IMR-90 (cell line): ENCODE measurements around the gene TXNDC15. TPM values are rescaled to one million over a fixed set of nuclear protein-coding genes. Genes with fewer than 3 reads are reported as not detected.

ENCODE experiments used
- ATAC-seq: fragments of 200-7000 bp; cut with Tn5 transposase; 2 replicates; pipeline ENCODE4 v1.9.1; 2020; ENCODE audit warnings: low read depth, mild to moderate bottlenecking, moderate library complexity
- BruUV-seq: library from RNA; stranded (reverse); fragments of 400-500 nt; replicated peaks from 2 replicates; lab custom pipeline; 2021; lab: Mats Ljungman, UMichigan
- CTCF ChIA-PET: fragments of 300-600 bp; formaldehyde crosslinking; extraction: SDS; loops from one replicate; lab custom pipeline; 2021; ENCODE audit warnings: antibody characterized with exemption; lab: Yijun Ruan, JAX
- POLR2A ChIA-PET: fragments of 300-600 bp; sonication (Branson Sonifier 250); formaldehyde crosslinking; loops from one replicate; lab custom pipeline; 2022; ENCODE audit warnings: antibody characterized with exemption; ENCODE audit not compliant: unreplicated experiment; lab: Charles Lee
- DNase-seq: peaks from one replicate; pipeline ENCODE4 v3.0.0; 2013
- H2AFZ ChIP-seq: replicated peaks from 2 replicates; pipeline ENCODE3; 2013; ENCODE audit warnings: low read length, mild to moderate bottlenecking; ENCODE audit not compliant: poor library complexity
- H2AK5ac ChIP-seq: 2 replicates; pipeline ENCODE4 v1.6.1; 2013; ENCODE audit warnings: low read depth, low read length, inconsistent platforms
- H2AK9ac ChIP-seq: replicated peaks from 2 replicates; pipeline ENCODE3; 2013; ENCODE audit warnings: mild to moderate bottlenecking, low read depth, low read length, moderate library complexity; ENCODE audit not compliant: poor library complexity
- H2BK120ac ChIP-seq: 2 replicates; pipeline ENCODE4 v1.6.1; 2013; ENCODE audit warnings: low read depth, low read length, inconsistent platforms
- H2BK15ac ChIP-seq: 3 replicates; pipeline ENCODE4 v1.6.1; 2013; ENCODE audit warnings: low read depth, low read length, inconsistent platforms
- H2BK20ac ChIP-seq: 2 replicates; pipeline ENCODE4 v1.6.1; 2013; ENCODE audit warnings: low read depth, mild to moderate bottlenecking, inconsistent platforms, low read length, moderate library complexity
- H2BK5ac ChIP-seq: 2 replicates; pipeline ENCODE4 v1.6.1; 2013; ENCODE audit warnings: mild to moderate bottlenecking, low read depth, low read length, inconsistent platforms; ENCODE audit not compliant: poor library complexity, severe bottlenecking
- H3K14ac ChIP-seq: replicated peaks from 2 replicates; pipeline ENCODE4 v1.6.1; 2013; ENCODE audit warnings: low read depth, low read length, inconsistent platforms
- H3K18ac ChIP-seq: 2 replicates; pipeline ENCODE4 v1.6.1; 2013; ENCODE audit warnings: low read depth, low read length, control low read depth
- H3K23ac ChIP-seq: 2 replicates; pipeline ENCODE4 v1.6.1; 2013; ENCODE audit warnings: low read depth, low read length, inconsistent platforms
- H3K27ac ChIP-seq: 2 replicates; pipeline ENCODE4 v1.5.1; 2013; ENCODE audit warnings: mild to moderate bottlenecking, control low read depth, low read length; ENCODE audit not compliant: insufficient read depth
- H3K27me3 ChIP-seq: 2 replicates; pipeline ENCODE4 v1.6.1; 2013; ENCODE audit warnings: low read length; ENCODE audit not compliant: control insufficient read depth, insufficient read depth
- H3K36me3 ChIP-seq: 2 replicates; pipeline ENCODE4 v1.6.1; 2013; ENCODE audit warnings: low read length, mixed read lengths; ENCODE audit not compliant: control insufficient read depth, insufficient read depth
- H3K4ac ChIP-seq: 2 replicates; pipeline ENCODE4 v1.6.1; 2013; ENCODE audit warnings: low read depth, low read length, inconsistent platforms
- H3K4me1 ChIP-seq: 2 replicates; pipeline ENCODE4 v1.6.1; 2013; ENCODE audit warnings: low read length, mixed read lengths; ENCODE audit not compliant: control insufficient read depth, insufficient read depth
- H3K4me2 ChIP-seq: 2 replicates; pipeline ENCODE4 v1.6.1; 2013; ENCODE audit warnings: low read depth, mild to moderate bottlenecking, control low read depth, low read length, moderate library complexity
- H3K4me3 ChIP-seq: 2 replicates; pipeline ENCODE4 v1.5.1; 2013; ENCODE audit warnings: low read depth, mild to moderate bottlenecking, control low read depth, low read length, moderate library complexity; ENCODE audit not compliant: insufficient read depth
- H3K56ac ChIP-seq: 2 replicates; pipeline ENCODE4 v1.6.1; 2013; ENCODE audit warnings: low read length, inconsistent platforms; ENCODE audit not compliant: insufficient read depth; ENCODE audit errors: extremely low read depth
- H3K79me1 ChIP-seq, 2 experiments: 2 replicates each; pipeline ENCODE4 v1.6.1; 2013; ENCODE audit warnings: low read length in 2 of 2, inconsistent platforms in 1 of 2, low read depth in 1 of 2
- H3K9ac ChIP-seq: 2 replicates; pipeline ENCODE4 v1.6.1; 2013; ENCODE audit warnings: low read depth, low read length, control low read depth
- H3K9me1 ChIP-seq: 2 replicates; pipeline ENCODE4 v1.6.1; 2013; ENCODE audit warnings: low read length, inconsistent platforms; ENCODE audit not compliant: insufficient read depth
- H3K9me3 ChIP-seq: 2 replicates; pipeline ENCODE4 v1.6.1; 2013; ENCODE audit warnings: low read length; ENCODE audit not compliant: control insufficient read depth, insufficient read depth
- H4K20me1 ChIP-seq: 2 replicates; pipeline ENCODE4 v1.6.1; 2013; ENCODE audit warnings: low read length, inconsistent platforms; ENCODE audit not compliant: insufficient read depth
- H4K5ac ChIP-seq: 2 replicates; pipeline ENCODE4 v1.6.1; 2013; ENCODE audit warnings: mild to moderate bottlenecking, low read depth, low read length, control low read depth
- H4K8ac ChIP-seq, 2 experiments: 2 replicates each; pipeline ENCODE4 v1.6.1; 2013; ENCODE audit warnings: low read depth in 2 of 2, low read length in 2 of 2, control low read depth in 1 of 2, inconsistent platforms in 1 of 2
- H4K91ac ChIP-seq: 2 replicates; pipeline ENCODE4 v1.6.1; 2013; ENCODE audit warnings: low read depth, low read length, inconsistent platforms; ENCODE audit not compliant: insufficient read depth
- BHLHE40 ChIP-seq: fragments of 150-350 bp; IDR thresholded peaks from 2 replicates; pipeline ENCODE4 v1.6.1; 2016; ENCODE audit warnings: mild to moderate bottlenecking, low read depth, low read length
- CHD1 ChIP-seq: IDR thresholded peaks from 2 replicates; pipeline ENCODE4 v1.6.1; 2012; ENCODE audit warnings: low read depth, low read length, improper control_type of control experiment
- MAFK ChIP-seq: IDR thresholded peaks from 2 replicates; pipeline ENCODE4 v1.6.1; 2012; ENCODE audit warnings: low read depth, low read length, improper control_type of control experiment
- MXI1 ChIP-seq: IDR thresholded peaks from 2 replicates; pipeline ENCODE4 v1.6.1; 2012; ENCODE audit warnings: low read depth, mild to moderate bottlenecking, low read length, moderate library complexity, borderline replicate concordance
- NFE2L2 ChIP-seq: fragments of 150-350 bp; IDR thresholded peaks from 2 replicates; pipeline ENCODE4 v1.6.1; 2016; ENCODE audit warnings: low read depth, mild to moderate bottlenecking, low read length
- POLR2A ChIP-seq: IDR thresholded peaks from 2 replicates; pipeline ENCODE4 v1.6.1; 2012; ENCODE audit warnings: mild to moderate bottlenecking, low read depth, low read length
- RFX5 ChIP-seq: IDR thresholded peaks from 2 replicates; pipeline ENCODE4 v1.8.0; 2012; ENCODE audit warnings: low read depth, mild to moderate bottlenecking, low read length, moderate library complexity
- USF2 ChIP-seq: fragments of 150-350 bp; IDR thresholded peaks from 2 replicates; pipeline ENCODE4 v1.6.1; 2017; ENCODE audit warnings: mild to moderate bottlenecking, antibody characterized with exemption, low read length, low read depth
- WGBS, 2 experiments: methylation state at CpG; one replicate each; pipeline versions ENCODE4 v1.1.5 to v1.1.7; 2013; ENCODE audit warnings: missing lambda C conversion rate in 2 of 2; ENCODE audit not compliant: insufficient read length in 1 of 2; ENCODE audit errors: extremely low coverage in 2 of 2; 5-methylcytosine and 5-hydroxymethylcytosine counted together
- dilution Hi-C: fragments of 300-500 bp; cut with HindIII; formaldehyde crosslinking; loops from one replicate; pipeline ENCODE4 v1.14.3; 2018; ENCODE audit warnings: low sequenced_read_pairs; ENCODE audit not compliant: unreplicated experiment
- in situ Hi-C: fragments of 300-500 bp; cut with MboI; formaldehyde crosslinking; loops from 3 replicates; pipeline ENCODE4 v1.14.3; 2019; ENCODE audit warnings: low sequenced_read_pairs, inconsistent platforms, mixed read lengths
- intact Hi-C: fragments of 100-400 bp; cut with micrococcal nuclease; formaldehyde crosslinking; loops from 2 replicates; pipeline ENCODE4 v1.10.0; 2022
- polyA plus RNA-seq, 3 experiments: library from polyadenylated mRNA; depleted of rRNA; stranded (reverse); fragments of >200 nt; gene quantifications; 2 replicates each; pipeline ENCODE4 v1.2.3, GENCODE V29; 2012; ENCODE audit warnings: low replicate concordance in 1 of 3
- total RNA-seq: library from RNA; depleted of rRNA; stranded (reverse); fragments of >200 nt; gene quantifications from 2 replicates; pipeline ENCODE4 v1.2.3, GENCODE V29; 2012

TXNDC15 gene
- total and polyA plus RNA-seq, 2 of the 4 experiments (the other 2 are of a cell fraction): 87.0 to 125 TPM

GRCh38 chr5:134945041-134945440 lies 70.9 kb downstream of the TXNDC15 start:
- Histone ChIP-seq H3K36me3 (no peaks in the 10 kb centered on the region), H4K20me1 (no peaks in the 10 kb centered on the region; the same call in 1 of the 2 replicates), H3K4ac (no peak overlapping the region), H3K18ac (no peak overlapping the region), H2AK9ac (no peak overlapping the region), H3K4me3 (no peak overlapping the region), H2BK5ac (no peak overlapping the region), H3K27me3 (no peaks in the 10 kb centered on the region), H3K23ac (no peak overlapping the region), H3K4me2 (no peak overlapping the region), H4K8ac (no peak overlapping the region), H3K27ac (no peak overlapping the region), H3K56ac (no peak overlapping the region), H3K9me1 (peaks cover 3% of the 10 kb centered on the region; the same call in 1 of the 2 replicates), H3K9ac (no peak overlapping the region), H2BK15ac (no peak overlapping the region), H2BK20ac (no peak overlapping the region), H2AFZ (no peak overlapping the region), H3K9me3 (no peaks in the 10 kb centered on the region), H3K4me1 (peaks cover 7% of the 10 kb centered on the region), H4K5ac (no peak overlapping the region), H3K79me1 (0 out of 4 replicates have a peak, but pooled peaks cover 0 to 3% of the 10 kb centered on the region in 2 experiments), H4K91ac (no peak overlapping the region), H2AK5ac (no peak overlapping the region), H2BK120ac (no peak overlapping the region), H3K14ac (no peak overlapping the region)
- DNase-seq (peak; percentile 19), ATAC-seq (peak; percentile 54)
- ChIA-PET CTCF (no interaction called here), POLR2A (no interaction called here)
- intact Hi-C loops: no loop called here
- BruUV-seq: no TSS peak
- dilution Hi-C loops: no loop called here
- TF ChIP-seq MXI1 (no peak), MAFK (no peak), POLR2A (no peak), USF2 (no peak), BHLHE40 (no peak), RFX5 (no peak), NFE2L2 (no peak), CHD1 (no peak)
- in situ Hi-C loops: no loop called here
- WGBS, 2 experiments: no CpG with 5 or more reads among the region's 2 CpGs
